ENCODE data around the gene HDHD2. TPM values are rescaled to one million over a fixed set of nuclear protein-coding genes. Genes with fewer than 3 reads are reported as not detected.

The HDHD2 gene
- total RNA-seq, 1 donor from 2014 or later = 32.2 TPM

- no peak for DNase-seq (ENCODE audit: extremely low spot score, unreplicated experiment)
- Mint-ChIP-seq H3K27me3 (ENCODE audit: unreplicated experiment) (no peaks in the 10 kb centered on the region), H3K4me3 (ENCODE audit: unreplicated experiment) (no peak overlapping the region), H3K4me1 (ENCODE audit: unreplicated experiment) (peaks cover 2% of the 10 kb centered on the region), H3K27ac (ENCODE audit: unreplicated experiment) (no peak overlapping the region), H3K9me3 (ENCODE audit: unreplicated experiment) (no peaks in the 10 kb centered on the region), H3K36me3 (ENCODE audit: unreplicated experiment) (no peaks in the 10 kb centered on the region)
- TF ChIP-seq CTCF (IDR thresholded peaks at IDR 0.05) = no peak
These were observed 22.2 kb upstream of the HDHD2 start for GRCh38 chr18:47172476-47172875.

GRCh38 chr18:47168913-47169312, 18.6 kb upstream of the HDHD2 start:
- no peak for DNase-seq (ENCODE audit: extremely low spot score, unreplicated experiment)
- Mint-ChIP-seq H3K9me3 (ENCODE audit: unreplicated experiment) (no peaks in the 10 kb centered on the region), H3K27me3 (ENCODE audit: unreplicated experiment) (no peaks in the 10 kb centered on the region), H3K27ac (ENCODE audit: unreplicated experiment) (peak overlapping the region; percentile 48), H3K36me3 (ENCODE audit: unreplicated experiment) (no peaks in the 10 kb centered on the region), H3K4me1 (ENCODE audit: unreplicated experiment) (peaks cover 6% of the 10 kb centered on the region), H3K4me3 (ENCODE audit: unreplicated experiment) (no peak overlapping the region)
- TF ChIP-seq CTCF (IDR thresholded peaks at IDR 0.05) = no peak

- Mint-ChIP-seq H3K4me1 (ENCODE audit: unreplicated experiment) (peaks cover 10% of the 10 kb centered on the region), H3K9me3 (ENCODE audit: unreplicated experiment) (no peaks in the 10 kb centered on the region), H3K4me3 (ENCODE audit: unreplicated experiment) (no peak overlapping the region), H3K27ac (ENCODE audit: unreplicated experiment) (no peak overlapping the region), H3K36me3 (ENCODE audit: unreplicated experiment) (no peaks in the 10 kb centered on the region), H3K27me3 (ENCODE audit: unreplicated experiment) (no peaks in the 10 kb centered on the region)
- no peak for DNase-seq (ENCODE audit: extremely low spot score, unreplicated experiment)
- TF ChIP-seq CTCF (IDR thresholded peaks at IDR 0.05) = no peak
These were observed 18.2 kb upstream of the HDHD2 start for GRCh38 chr18:47168509-47168908.

GRCh38 chr18:47166294-47166693, 16.0 kb upstream of the HDHD2 start:
- H3K27me3 Mint-ChIP-seq (ENCODE audit: unreplicated experiment) = no peaks in the 10 kb centered on the region
- no peaks in the 10 kb centered on the region for H3K9me3 Mint-ChIP-seq (ENCODE audit: unreplicated experiment)
- H3K4me3 Mint-ChIP-seq (ENCODE audit: unreplicated experiment) = no peak overlapping the region
- H3K36me3 Mint-ChIP-seq (ENCODE audit: unreplicated experiment) = no peaks in the 10 kb centered on the region
- DNase-seq (ENCODE audit: extremely low spot score, unreplicated experiment) = no peak
- H3K4me1 Mint-ChIP-seq (ENCODE audit: unreplicated experiment) = peaks cover 14% of the 10 kb centered on the region
- TF ChIP-seq CTCF (IDR thresholded peaks at IDR 0.05) = no peak
- H3K27ac Mint-ChIP-seq (ENCODE audit: unreplicated experiment) = no peak overlapping the region

GRCh38 chr18:47163241-47163640, 12.9 kb upstream of the HDHD2 start:
- Mint-ChIP-seq H3K4me1 (ENCODE audit: unreplicated experiment) (peaks cover 14% of the 10 kb centered on the region), H3K27ac (ENCODE audit: unreplicated experiment) (no peak overlapping the region), H3K36me3 (ENCODE audit: unreplicated experiment) (peaks cover 2% of the 10 kb centered on the region), H3K27me3 (ENCODE audit: unreplicated experiment) (no peaks in the 10 kb centered on the region), H3K4me3 (ENCODE audit: unreplicated experiment) (no peak overlapping the region), H3K9me3 (ENCODE audit: unreplicated experiment) (no peaks in the 10 kb centered on the region)
- no peak for TF ChIP-seq CTCF (IDR thresholded peaks at IDR 0.05)
- DNase-seq (ENCODE audit: extremely low spot score, unreplicated experiment) = no peak
